A673 (cell line): ENCODE measurements around the gene SCEL.

Experiments
- CTCF ChIP-seq: fragments of 300-800, 200-600 bp; sonication (generic); conservative IDR thresholded peaks from 2 replicates; pipeline ENCODE4 v1.5.1; 2017; ENCODE audit warnings: low read depth, mild to moderate bottlenecking, antibody characterized with exemption, low read length, moderate library complexity, mixed read lengths
- EZH2 ChIP-seq: fragments of 200-600 bp; sonication (generic); IDR thresholded peaks from 2 replicates; pipeline ENCODE4 v1.6.1; 2017; ENCODE audit warnings: borderline replicate concordance, low read depth, mild to moderate bottlenecking, mixed read lengths, antibody characterized with exemption, low read length; ENCODE audit not compliant: poor library complexity, severe bottlenecking

- no peak for TF ChIP-seq CTCF
- TF ChIP-seq EZH2, result no peak
These were observed 92.7 kb downstream of the SCEL start for GRCh38 chr13:77628170-77628569.
